Cerebellar cortex (tissue), 1 donor: ENCODE results near the gene ITGAV.

Source experiments
- DNase-seq: peaks from one replicate; pipeline ENCODE4 v3.0.0-alpha.2; 2015; ENCODE audit warnings: low spot score

The ITGAV gene

DNA sequence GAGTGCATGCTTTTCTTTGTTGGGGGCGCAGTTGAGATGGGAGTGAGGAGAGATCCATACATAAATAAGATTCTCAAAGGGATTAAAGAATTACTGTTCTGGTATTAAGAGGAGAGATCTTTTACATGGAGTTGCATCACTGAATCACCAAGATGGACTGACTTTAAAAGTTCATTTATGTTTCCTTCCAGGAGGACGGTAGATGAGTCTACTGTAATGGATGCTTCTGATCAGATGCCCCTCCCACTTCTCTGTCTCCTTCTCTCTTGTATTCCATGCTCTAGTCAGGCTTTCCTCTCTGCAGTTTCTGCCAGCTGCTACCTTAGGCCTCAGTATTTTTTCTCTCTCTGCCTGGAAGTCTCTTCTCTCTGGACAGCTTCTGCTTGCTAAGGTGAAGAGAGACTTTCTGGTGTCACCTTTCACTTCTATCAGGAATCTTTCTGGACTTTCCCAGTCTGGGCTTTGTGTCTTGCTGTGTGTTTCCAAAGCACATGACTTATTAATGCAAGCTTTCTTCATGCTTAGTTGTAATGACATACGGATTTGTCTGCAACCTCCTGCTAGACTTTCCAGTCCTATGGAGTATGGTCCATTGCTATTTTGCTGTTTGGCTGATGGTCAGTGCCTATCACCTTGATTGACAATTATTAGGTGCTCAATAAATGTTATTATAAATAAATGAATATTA, 127.6 kb downstream of the ITGAV start:
- DNase-seq = peak; percentile 57

DNA sequence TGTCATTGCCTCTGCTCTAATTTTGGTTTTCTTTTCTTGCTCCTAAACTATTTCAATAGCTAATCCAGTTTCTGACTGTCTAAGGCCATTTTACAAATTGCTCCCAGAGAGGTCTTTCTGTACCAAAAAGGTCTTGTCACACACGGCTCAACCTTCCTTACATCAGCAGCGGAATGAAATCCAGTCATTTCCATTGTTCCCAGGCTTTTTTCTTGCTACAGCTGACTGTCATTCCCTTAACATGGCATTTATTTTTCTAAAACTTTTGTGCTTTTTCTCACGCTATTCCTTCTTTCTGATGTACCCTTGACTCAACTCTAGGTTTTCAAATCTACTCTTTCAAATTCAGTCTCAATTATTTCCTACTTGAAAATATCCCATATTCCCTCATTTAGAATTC, 128.3 kb downstream of the ITGAV start:
- no peak for DNase-seq

DNA sequence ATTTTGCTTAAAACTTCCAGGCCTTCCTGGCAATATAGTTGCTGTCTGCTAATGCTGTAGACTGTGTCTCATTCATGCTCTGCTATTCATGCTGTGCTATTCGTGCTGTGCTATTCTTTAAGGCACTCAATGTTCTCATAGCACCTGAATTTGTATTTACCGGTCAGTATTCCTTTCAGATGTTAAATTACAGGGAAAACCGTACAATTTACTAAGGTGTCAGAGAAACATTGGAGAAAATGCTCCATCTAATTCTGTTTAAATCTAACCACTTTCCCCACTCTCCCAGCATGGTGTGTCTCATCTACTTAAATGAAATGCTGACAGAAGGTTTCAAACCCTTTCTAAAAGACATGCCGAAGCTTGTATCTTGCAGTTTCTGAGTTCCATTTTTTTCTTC, 129.0 kb downstream of the ITGAV start:
- DNase-seq = peak; percentile 47

DNA sequence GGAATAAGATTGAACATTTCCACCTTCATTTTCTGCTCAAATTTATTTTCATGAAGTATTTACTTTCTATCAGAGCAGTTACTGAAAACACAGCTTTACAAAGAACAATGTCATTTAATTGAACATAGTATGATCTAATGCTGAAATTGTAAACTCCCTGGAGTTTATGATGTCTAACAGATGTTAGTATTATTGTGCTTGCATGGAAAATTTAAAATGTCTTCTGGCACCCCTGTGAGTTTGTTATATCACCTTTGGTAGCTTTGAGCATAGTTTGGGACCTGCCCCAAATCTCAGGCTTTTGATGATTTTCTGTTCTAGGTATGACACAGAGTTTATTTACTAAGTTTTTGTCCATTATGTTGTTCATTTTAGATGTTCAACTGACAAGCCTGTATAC, 132.1 kb downstream of the ITGAV start:
- no peak for DNase-seq

DNA sequence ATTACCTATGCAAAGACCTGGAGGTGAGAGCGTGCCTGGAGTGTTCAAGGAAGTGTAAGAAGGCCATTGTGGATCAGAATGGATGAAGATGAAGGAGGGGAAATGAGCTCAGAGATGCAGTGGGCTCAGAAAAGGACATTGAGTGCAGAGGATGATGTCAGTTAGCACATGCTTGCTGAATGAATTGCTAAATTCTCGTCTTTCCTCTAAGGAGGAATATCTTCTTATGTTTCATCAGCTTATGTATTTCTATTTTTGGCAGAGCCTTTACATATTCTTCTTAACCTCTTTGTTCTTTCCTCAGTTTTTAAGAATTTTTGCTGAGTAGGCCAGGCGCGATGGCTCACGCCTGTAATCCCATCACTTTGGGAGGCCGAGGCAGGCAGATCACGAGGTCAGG, 134.9 kb downstream of the ITGAV start:
- no peak for DNase-seq

DNA sequence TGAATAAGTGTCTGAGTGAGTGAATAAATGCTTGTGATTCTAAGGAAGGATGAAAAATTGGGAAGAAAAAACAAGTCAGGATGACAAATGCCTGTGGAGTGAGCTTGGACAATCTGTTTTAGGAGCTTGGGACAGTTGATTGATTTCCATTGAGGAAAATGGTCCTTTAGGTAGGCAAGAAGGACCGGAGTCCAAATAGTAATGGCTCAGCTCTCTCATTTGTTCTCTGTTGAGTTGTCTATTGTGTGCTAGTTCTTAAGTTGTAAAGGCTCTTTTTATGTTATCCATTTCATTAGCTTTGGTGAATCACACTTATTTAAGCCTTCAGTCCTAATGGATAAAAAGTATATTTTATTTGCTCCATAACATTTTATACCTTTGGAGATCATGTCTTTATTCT, 135.9 kb downstream of the ITGAV start:
- no peak for DNase-seq

DNA sequence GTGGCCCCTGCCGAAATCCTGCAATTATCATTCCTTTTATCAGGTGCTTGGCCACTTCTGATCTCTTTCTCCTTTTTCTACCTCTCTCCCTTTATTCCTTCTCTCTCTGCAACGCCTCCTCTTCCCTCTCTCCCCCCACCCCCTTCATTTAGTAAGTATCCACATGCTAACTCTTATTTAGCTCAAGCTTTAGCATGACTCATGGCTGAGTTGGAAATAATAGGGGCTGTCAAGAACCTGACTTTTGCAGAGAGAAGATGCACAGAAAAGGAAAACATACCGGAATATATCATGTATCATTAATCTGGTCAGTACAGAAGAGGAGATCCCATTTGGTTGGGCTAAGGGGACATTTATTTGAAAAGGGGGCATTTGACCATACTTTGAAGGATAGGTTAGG, 137.1 kb downstream of the ITGAV start:
- DNase-seq = no peak

DNA sequence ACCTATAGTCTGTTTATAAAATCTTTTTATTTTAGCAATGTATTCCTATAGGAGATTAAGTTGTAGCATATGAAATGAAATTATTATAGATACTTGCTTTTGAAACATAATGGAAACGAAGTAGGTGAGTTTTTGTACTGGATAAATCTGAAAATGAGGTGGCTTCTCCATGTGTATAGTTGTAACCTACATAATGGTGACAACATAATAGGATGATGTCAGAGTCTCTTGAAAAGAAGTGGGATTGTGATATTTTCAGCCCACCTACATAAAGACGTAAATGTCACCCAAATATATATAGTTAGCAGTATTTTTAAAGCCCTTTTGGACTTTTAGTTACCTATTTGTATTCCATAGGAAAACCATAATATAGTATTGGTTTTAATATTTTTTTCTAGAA, 138.8 kb downstream of the ITGAV start:
- DNase-seq = no peak
